ENCODE results near the gene EIF6.

EIF6 gene

GRCh38 chr20:35311822-35312221 lies 27.2 kb upstream of the EIF6 start:
- no peak overlapping the region for H3K4me3 ChIP-seq (ENCODE audit: low read depth, low read length)
- TF ChIP-seq CTCF (IDR thresholded peaks at IDR 0.05; ENCODE audit: low read depth, low read length, missing control alignments): no peak
- DNase-seq (ENCODE audit: low read depth): no peak

GRCh38 chr20:35311409-35311808 lies 26.8 kb upstream of the EIF6 start:
- peak; percentile 18 for DNase-seq (ENCODE audit: low read depth)
- no peak for TF ChIP-seq CTCF (IDR thresholded peaks at IDR 0.05; ENCODE audit: low read depth, low read length, missing control alignments)

GRCh38 chr20:35307666-35308653 lies 23.4 kb upstream of the EIF6 start:
- no peak for DNase-seq (ENCODE audit: low read depth)
- TF ChIP-seq CTCF (IDR thresholded peaks at IDR 0.05; ENCODE audit: low read depth, low read length, missing control alignments): no peak
- H3K4me3 ChIP-seq (ENCODE audit: low read depth, low read length): no peak overlapping the region

More at GRCh38 chr20:35311409-35311808, 26.8 kb upstream of the EIF6 start:
- H3K4me3 ChIP-seq (ENCODE audit: low read depth, low read length): no peak overlapping the region

- no peak for DNase-seq (ENCODE audit: low read depth)
- no peak overlapping the region for H3K4me3 ChIP-seq (ENCODE audit: low read depth, low read length)
- peak; percentile 66 for TF ChIP-seq CTCF (IDR thresholded peaks at IDR 0.05; ENCODE audit: low read depth, low read length, missing control alignments)
These were observed 22.5 kb upstream of the EIF6 start for GRCh38 chr20:35306931-35307517.

GRCh38 chr20:35305682-35306556 lies 21.3 kb upstream of the EIF6 start:
- DNase-seq (ENCODE audit: low read depth): no peak
- no peak overlapping the region for H3K4me3 ChIP-seq (ENCODE audit: low read depth, low read length)
- no peak for TF ChIP-seq CTCF (IDR thresholded peaks at IDR 0.05; ENCODE audit: low read depth, low read length, missing control alignments)

- TF ChIP-seq CTCF (IDR thresholded peaks at IDR 0.05; ENCODE audit: low read depth, low read length, missing control alignments): no peak
- no peak for DNase-seq (ENCODE audit: low read depth)
- H3K4me3 ChIP-seq (ENCODE audit: low read depth, low read length): no peak overlapping the region
These were observed 20.4 kb upstream of the EIF6 start for GRCh38 chr20:35304956-35305355.

All from GM12864 (cell line).